Osteoblast (primary cell): ENCODE results near the gene OR6C76. TPM values are rescaled to one million over a fixed set of nuclear protein-coding genes. Genes with fewer than 3 reads are reported as not detected.
"Not testable (repeated sequence)": the region's sequence is repeated elsewhere in the genome, so short reads cannot be mapped to it uniquely, and the experiment has no call there.

Experiments used
- DNase-seq: peaks from one replicate; pipeline ENCODE4 v3.0.0; 2011; ENCODE audit warnings: low spot score, mixed read lengths; ENCODE audit not compliant: insufficient read length; ENCODE audit errors: missing footprints
- H2AFZ ChIP-seq: 2 replicates; pipeline ENCODE4 v1.6.0; 2011; ENCODE audit warnings: mild to moderate bottlenecking, low read length
- H3K27ac ChIP-seq: 2 replicates; pipeline ENCODE4 v1.5.1; 2011; ENCODE audit warnings: mild to moderate bottlenecking, low read depth, low read length, moderate library complexity
- H3K27me3 ChIP-seq: 2 replicates; pipeline ENCODE4 v1.6.0; 2012; ENCODE audit warnings: mild to moderate bottlenecking, control low read depth, inconsistent platforms, low read length, moderate library complexity; ENCODE audit not compliant: insufficient read depth
- H3K36me3 ChIP-seq: 2 replicates; pipeline ENCODE4 v1.5.1; 2011; ENCODE audit warnings: mild to moderate bottlenecking, low read length, control low read depth, moderate library complexity; ENCODE audit not compliant: insufficient read depth
- H3K4me1 ChIP-seq: 2 replicates; pipeline ENCODE4 v1.5.1; 2011; ENCODE audit warnings: mild to moderate bottlenecking, low read length, control low read depth, moderate library complexity; ENCODE audit not compliant: insufficient read depth
- H3K4me2 ChIP-seq: 2 replicates; pipeline ENCODE4 v1.6.0; 2011; ENCODE audit warnings: mild to moderate bottlenecking, low read length; ENCODE audit not compliant: insufficient read depth
- H3K4me3 ChIP-seq: fragments of 200-600 bp; sonication (generic); 3 replicates; pipeline ENCODE4 v1.5.1; 2012; ENCODE audit warnings: mild to moderate bottlenecking, low read length, inconsistent platforms; ENCODE audit not compliant: insufficient read depth
- H3K79me2 ChIP-seq: 2 replicates; pipeline ENCODE4 v1.6.0; 2012; ENCODE audit warnings: mild to moderate bottlenecking, low read length, control low read depth, inconsistent platforms; ENCODE audit not compliant: insufficient read depth
- H3K9me3 ChIP-seq: 2 replicates; pipeline ENCODE4 v1.5.1; 2011; ENCODE audit warnings: low read depth, low read length, control low read depth
- H4K20me1 ChIP-seq: 2 replicates; pipeline ENCODE4 v1.6.0; 2012; ENCODE audit warnings: mild to moderate bottlenecking, low read length, control low read depth; ENCODE audit not compliant: insufficient read depth
- total RNA-seq: library from RNA; depleted of rRNA; stranded (reverse); fragments of >200 nt; gene quantifications from 2 replicates; pipeline ENCODE4 v1.2.3, GENCODE V29; 2012
- TF ChIP-seq, protein P1 (sequence below): IDR thresholded peaks from 2 replicates; pipeline ENCODE4 v1.5.1; 2011; ENCODE audit warnings: mild to moderate bottlenecking, low read depth, low read length, moderate library complexity; ENCODE audit errors: extremely low read depth

OR6C76 gene
- total RNA-seq, 1 donor: not detected

DNA sequence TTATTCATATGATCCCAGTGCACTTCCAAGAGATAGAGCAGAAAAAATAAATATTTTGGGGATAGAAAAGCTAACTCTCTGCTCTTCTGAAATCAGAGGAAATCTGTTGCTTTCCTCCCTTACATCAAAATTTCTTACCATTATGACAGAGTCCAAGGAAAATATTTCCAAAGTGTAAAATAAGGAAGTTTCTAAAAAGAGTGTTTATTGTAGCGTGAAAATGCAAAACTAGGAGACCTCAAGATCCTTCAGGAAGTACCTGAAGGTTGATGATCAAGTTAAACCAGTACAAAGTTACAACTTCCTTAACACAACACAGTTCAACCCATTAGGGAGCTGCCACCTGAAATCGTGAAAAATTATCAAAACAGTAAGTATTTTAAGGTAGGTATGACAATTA lies 17.7 kb downstream of the OR6C76 start, which contains the start of gene OR6C2:
OR6C2 (plus strand) TSS at position 301 of the 400 bp plus-strand sequence. CDS start 8,138 bp downstream, outside the sequence.
- Histone ChIP-seq H2AFZ (no peak within 1 kb of the TSS), H3K4me3 (no peak within 1 kb of the TSS), H3K36me3 (no peaks in the 10 kb centered on the region), H3K4me1 (no peaks in the 10 kb centered on the region), H4K20me1 (no peaks in the 10 kb centered on the region), H3K79me2 (no peaks in the 10 kb centered on the region), H3K27me3 (no peaks in the 10 kb centered on the region), H3K9me3 (no peaks in the 10 kb centered on the region), H3K4me2 (no peak within 1 kb of the TSS), H3K27ac (no peak within 1 kb of the TSS)
- DNase-seq: no peak
- TF ChIP-seq, protein P1, sequence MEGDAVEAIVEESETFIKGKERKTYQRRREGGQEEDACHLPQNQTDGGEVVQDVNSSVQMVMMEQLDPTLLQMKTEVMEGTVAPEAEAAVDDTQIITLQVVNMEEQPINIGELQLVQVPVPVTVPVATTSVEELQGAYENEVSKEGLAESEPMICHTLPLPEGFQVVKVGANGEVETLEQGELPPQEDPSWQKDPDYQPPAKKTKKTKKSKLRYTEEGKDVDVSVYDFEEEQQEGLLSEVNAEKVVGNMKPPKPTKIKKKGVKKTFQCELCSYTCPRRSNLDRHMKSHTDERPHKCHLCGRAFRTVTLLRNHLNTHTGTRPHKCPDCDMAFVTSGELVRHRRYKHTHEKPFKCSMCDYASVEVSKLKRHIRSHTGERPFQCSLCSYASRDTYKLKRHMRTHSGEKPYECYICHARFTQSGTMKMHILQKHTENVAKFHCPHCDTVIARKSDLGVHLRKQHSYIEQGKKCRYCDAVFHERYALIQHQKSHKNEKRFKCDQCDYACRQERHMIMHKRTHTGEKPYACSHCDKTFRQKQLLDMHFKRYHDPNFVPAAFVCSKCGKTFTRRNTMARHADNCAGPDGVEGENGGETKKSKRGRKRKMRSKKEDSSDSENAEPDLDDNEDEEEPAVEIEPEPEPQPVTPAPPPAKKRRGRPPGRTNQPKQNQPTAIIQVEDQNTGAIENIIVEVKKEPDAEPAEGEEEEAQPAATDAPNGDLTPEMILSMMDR: no peak

DNA sequence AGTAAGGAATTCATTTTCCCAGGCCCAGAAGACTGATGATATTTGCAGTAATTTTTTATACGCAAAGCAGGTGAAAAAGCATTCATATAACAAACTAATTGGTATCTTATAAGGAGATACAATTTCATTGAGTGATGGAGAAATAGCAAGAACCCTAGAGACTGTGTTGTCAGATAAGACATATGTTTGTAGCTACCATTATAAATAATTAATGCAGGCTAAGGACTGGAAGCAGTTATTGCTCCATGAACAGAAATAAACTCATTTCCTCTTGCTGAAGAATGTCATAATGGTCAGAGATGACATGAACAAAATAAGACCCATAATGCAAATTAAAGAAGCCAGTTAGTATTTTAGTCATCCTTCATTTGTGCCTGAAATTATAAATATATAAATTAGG lies 19.3 kb downstream of the OR6C76 start:
- no peaks in the 10 kb centered on the region for H3K36me3 ChIP-seq
- H3K4me3 ChIP-seq: no peak overlapping the region
- no peak overlapping the region for H3K4me2 ChIP-seq
- TF ChIP-seq, protein P1: no peak
- no peak overlapping the region for H3K27ac ChIP-seq
- no peaks in the 10 kb centered on the region for H4K20me1 ChIP-seq
- H3K4me1 ChIP-seq: no peaks in the 10 kb centered on the region
- H3K9me3 ChIP-seq: no peaks in the 10 kb centered on the region
- no peak for DNase-seq
- no peaks in the 10 kb centered on the region for H3K79me2 ChIP-seq
- H2AFZ ChIP-seq: no peak overlapping the region
- no peaks in the 10 kb centered on the region for H3K27me3 ChIP-seq

DNA sequence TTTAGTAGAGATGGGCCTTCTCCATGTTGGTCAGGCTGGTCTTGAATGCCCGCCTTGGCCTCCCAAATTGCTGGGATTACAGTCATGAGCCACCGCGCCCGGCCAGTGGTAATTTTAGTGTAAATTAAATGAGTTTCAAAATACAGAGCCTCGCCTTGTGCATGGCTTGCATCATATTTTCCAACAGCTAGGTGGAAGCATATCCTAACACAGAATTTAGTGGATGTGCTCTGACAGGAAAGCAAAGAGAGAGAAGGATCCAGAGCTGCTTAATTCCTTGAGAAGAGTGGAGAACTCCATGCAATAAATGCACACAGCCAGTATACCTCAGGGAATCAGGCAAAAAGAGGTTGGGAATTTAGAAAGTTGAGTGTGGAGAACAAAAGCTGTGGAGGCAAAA lies 20.3 kb downstream of the OR6C76 start:
- Histone ChIP-seq H2AFZ (no peak overlapping the region), H3K4me1 (no peaks in the 10 kb centered on the region), H3K9me3 (no peaks in the 10 kb centered on the region), H4K20me1 (no peaks in the 10 kb centered on the region), H3K27ac (no peak overlapping the region), H3K36me3 (no peaks in the 10 kb centered on the region), H3K4me2 (no peak overlapping the region), H3K27me3 (no peaks in the 10 kb centered on the region), H3K4me3 (no peak overlapping the region), H3K79me2 (no peaks in the 10 kb centered on the region)
- DNase-seq: no peak
- TF ChIP-seq, protein P1: no peak

- no peaks in the 10 kb centered on the region for H4K20me1 ChIP-seq
- TF ChIP-seq, protein P1: no peak
- no peaks in the 10 kb centered on the region for H3K9me3 ChIP-seq
These were observed 22.8 kb downstream of the OR6C76 start for GRCh38 chr12:55448825-55449224.

GRCh38 chr12:55464926-55465325 lies 38.9 kb downstream of the OR6C76 start:
- not testable (repeated sequence) for H2AFZ ChIP-seq, H3K4me1 ChIP-seq, H3K9me3 ChIP-seq, H3K27ac ChIP-seq, H3K4me3 ChIP-seq, H3K27me3 ChIP-seq, H3K36me3 ChIP-seq, H4K20me1 ChIP-seq, H3K79me2 ChIP-seq, H3K4me2 ChIP-seq, DNase-seq

More at GRCh38 chr12:55448825-55449224, 22.8 kb downstream of the OR6C76 start:
- Histone ChIP-seq H3K4me1 (no peaks in the 10 kb centered on the region), H3K4me3 (no peak overlapping the region), H3K4me2 (no peak overlapping the region), H3K79me2 (no peaks in the 10 kb centered on the region), H3K27ac (no peak overlapping the region), H3K27me3 (no peaks in the 10 kb centered on the region), H2AFZ (no peak overlapping the region), H3K36me3 (no peaks in the 10 kb centered on the region)
- no peak for DNase-seq
